ENCODE measurements around the gene GPR39. TPM values are rescaled to one million over a fixed set of nuclear protein-coding genes. Genes with fewer than 3 reads are reported as not detected.

Gene GPR39
- total RNA-seq, 2 experiments from 2014 or later = not detected

- ATAC-seq (no peak), DNase-seq (no peak)
- H3K4me1 Mint-ChIP-seq = no peaks in the 10 kb centered on the region
- H3K27me3 Mint-ChIP-seq = peaks cover 4% of the 10 kb centered on the region
- ChIA-PET POLR2A (no interaction called here), CTCF (no interaction called here)
- H3K36me3 Mint-ChIP-seq (ENCODE audit: low read depth) = no peaks in the 10 kb centered on the region
- H3K27ac Mint-ChIP-seq = no peak overlapping the region
- intact Hi-C loops (cut with DNase I, micrococcal nuclease) = no loop called here
- peaks cover 11% of the 10 kb centered on the region for H3K9me3 Mint-ChIP-seq (ENCODE audit: low read depth)
- H3K4me3 Mint-ChIP-seq = no peak overlapping the region
Measured at GRCh38 chr2:132429941-132430573, 13.5 kb downstream of the GPR39 start.

- no peak for DNase-seq
- peaks cover 4% of the 10 kb centered on the region for H3K27me3 Mint-ChIP-seq
- peaks cover 11% of the 10 kb centered on the region for H3K9me3 Mint-ChIP-seq (ENCODE audit: low read depth)
- ChIA-PET CTCF (no interaction called here), POLR2A (no interaction called here)
- no peak for ATAC-seq
- no peak overlapping the region for H3K4me3 Mint-ChIP-seq
- no peaks in the 10 kb centered on the region for H3K4me1 Mint-ChIP-seq
- H3K27ac Mint-ChIP-seq = no peak overlapping the region
- intact Hi-C loops (cut with DNase I, micrococcal nuclease) = no loop called here
- no peaks in the 10 kb centered on the region for H3K36me3 Mint-ChIP-seq (ENCODE audit: low read depth)
Measured at GRCh38 chr2:132430895-132431294, 14.3 kb downstream of the GPR39 start.

GRCh38 chr2:132437852-132438669 is 21.5 kb downstream of the GPR39 start:
- no peaks in the 10 kb centered on the region for H3K27me3 Mint-ChIP-seq
- peaks cover 2% of the 10 kb centered on the region for H3K4me1 Mint-ChIP-seq
- intact Hi-C loops (cut with DNase I, micrococcal nuclease) = no loop called here
- ATAC-seq (no peak), DNase-seq (no peak)
- ChIA-PET CTCF (no interaction called here), POLR2A (no interaction called here)
- H3K27ac Mint-ChIP-seq = no peak overlapping the region
- H3K36me3 Mint-ChIP-seq (ENCODE audit: low read depth) = no peaks in the 10 kb centered on the region
- no peak overlapping the region for H3K4me3 Mint-ChIP-seq
- peaks cover 2% of the 10 kb centered on the region for H3K9me3 Mint-ChIP-seq (ENCODE audit: low read depth)

GRCh38 chr2:132438691-132439090 is 22.1 kb downstream of the GPR39 start:
- DNase-seq = peak; percentile 17
- Mint-ChIP-seq H3K9me3 (ENCODE audit: low read depth) (no peaks in the 10 kb centered on the region), H3K4me3 (no peak overlapping the region), H3K36me3 (ENCODE audit: low read depth) (no peaks in the 10 kb centered on the region), H3K27ac (no peak overlapping the region), H3K4me1 (peaks cover 2% of the 10 kb centered on the region), H3K27me3 (no peaks in the 10 kb centered on the region)
- ATAC-seq = peak; percentile 49
- ChIA-PET CTCF (no interaction called here), POLR2A (no interaction called here)
- intact Hi-C loops (cut with DNase I, micrococcal nuclease) = no loop called here

GRCh38 chr2:132439703-132440398 is 23.2 kb downstream of the GPR39 start:
- no peaks in the 10 kb centered on the region for H3K36me3 Mint-ChIP-seq (ENCODE audit: low read depth)
- no peaks in the 10 kb centered on the region for H3K27me3 Mint-ChIP-seq
- H3K27ac Mint-ChIP-seq = no peak overlapping the region
- H3K4me3 Mint-ChIP-seq = no peak overlapping the region
- CTCF ChIA-PET = no interaction called here
- peaks cover 2% of the 10 kb centered on the region for H3K4me1 Mint-ChIP-seq
- ATAC-seq (no peak), DNase-seq (no peak)
- POLR2A ChIA-PET = no interaction called here
- intact Hi-C loops (cut with DNase I, micrococcal nuclease) = no loop called here
- no peaks in the 10 kb centered on the region for H3K9me3 Mint-ChIP-seq (ENCODE audit: low read depth)

GRCh38 chr2:132441051-132441450 is 24.4 kb downstream of the GPR39 start:
- Mint-ChIP-seq H3K27me3 (no peaks in the 10 kb centered on the region), H3K9me3 (ENCODE audit: low read depth) (no peaks in the 10 kb centered on the region), H3K4me3 (no peak overlapping the region), H3K27ac (no peak overlapping the region), H3K36me3 (ENCODE audit: low read depth) (no peaks in the 10 kb centered on the region), H3K4me1 (peaks cover 2% of the 10 kb centered on the region)
- POLR2A ChIA-PET = no interaction called here
- no peak for DNase-seq
- no peak for ATAC-seq
- CTCF ChIA-PET = no interaction called here
- intact Hi-C loops (cut with DNase I, micrococcal nuclease) = no loop called here

GRCh38 chr2:132442278-132442677 is 25.7 kb downstream of the GPR39 start:
- ChIA-PET POLR2A (no interaction called here), CTCF (no interaction called here)
- Mint-ChIP-seq H3K27ac (no peak overlapping the region), H3K4me1 (peaks cover 2% of the 10 kb centered on the region), H3K27me3 (no peaks in the 10 kb centered on the region), H3K36me3 (ENCODE audit: low read depth) (no peaks in the 10 kb centered on the region), H3K9me3 (ENCODE audit: low read depth) (no peaks in the 10 kb centered on the region), H3K4me3 (no peak overlapping the region)
- intact Hi-C loops (cut with DNase I, micrococcal nuclease) = no loop called here
- DNase-seq (no peak), ATAC-seq (no peak)

GRCh38 chr2:132443106-132443505 is 26.5 kb downstream of the GPR39 start:
- no peak overlapping the region for H3K27ac Mint-ChIP-seq
- no peak overlapping the region for H3K4me3 Mint-ChIP-seq
- H3K36me3 Mint-ChIP-seq (ENCODE audit: low read depth) = no peaks in the 10 kb centered on the region
- ATAC-seq (no peak), DNase-seq (no peak)
- intact Hi-C loops (cut with DNase I, micrococcal nuclease) = no loop called here
- CTCF ChIA-PET = no interaction called here
- POLR2A ChIA-PET = no interaction called here
- peaks cover 2% of the 10 kb centered on the region for H3K4me1 Mint-ChIP-seq
- no peaks in the 10 kb centered on the region for H3K9me3 Mint-ChIP-seq (ENCODE audit: low read depth)
- H3K27me3 Mint-ChIP-seq = no peaks in the 10 kb centered on the region

GRCh38 chr2:132446444-132446843 is 29.8 kb downstream of the GPR39 start:
- ATAC-seq (no peak), DNase-seq (no peak)
- Mint-ChIP-seq H3K27ac (no peak overlapping the region), H3K4me3 (no peak overlapping the region), H3K36me3 (ENCODE audit: low read depth) (no peaks in the 10 kb centered on the region), H3K4me1 (no peaks in the 10 kb centered on the region), H3K9me3 (ENCODE audit: low read depth) (no peaks in the 10 kb centered on the region), H3K27me3 (no peaks in the 10 kb centered on the region)
- POLR2A ChIA-PET = no interaction called here
- CTCF ChIA-PET = no interaction called here
- intact Hi-C loops (cut with DNase I, micrococcal nuclease) = no loop called here

GRCh38 chr2:132448331-132448730 is 31.7 kb downstream of the GPR39 start:
- no peak for ATAC-seq
- Mint-ChIP-seq H3K4me1 (no peaks in the 10 kb centered on the region), H3K4me3 (no peak overlapping the region), H3K27me3 (no peaks in the 10 kb centered on the region), H3K36me3 (ENCODE audit: low read depth) (no peaks in the 10 kb centered on the region), H3K9me3 (ENCODE audit: low read depth) (peaks cover 5% of the 10 kb centered on the region), H3K27ac (no peak overlapping the region)
- POLR2A ChIA-PET = no interaction called here
- CTCF ChIA-PET = no interaction called here
- no peak for DNase-seq
- intact Hi-C loops (cut with DNase I, micrococcal nuclease) = no loop called here

- Mint-ChIP-seq H3K36me3 (ENCODE audit: low read depth) (no peaks in the 10 kb centered on the region), H3K4me3 (no peak overlapping the region), H3K4me1 (no peaks in the 10 kb centered on the region), H3K27ac (no peak overlapping the region), H3K9me3 (ENCODE audit: low read depth) (peaks cover 5% of the 10 kb centered on the region), H3K27me3 (no peaks in the 10 kb centered on the region)
- DNase-seq = peak; percentile 4
- ChIA-PET CTCF (no interaction called here), POLR2A (no interaction called here)
- ATAC-seq = no peak
- intact Hi-C loops (cut with DNase I, micrococcal nuclease) = no loop called here
Measured at GRCh38 chr2:132448771-132449170, 32.2 kb downstream of the GPR39 start.

- H3K4me3 Mint-ChIP-seq = no peak overlapping the region
- no peaks in the 10 kb centered on the region for H3K27me3 Mint-ChIP-seq
- H3K36me3 Mint-ChIP-seq (ENCODE audit: low read depth) = no peaks in the 10 kb centered on the region
- ATAC-seq = no peak
- peaks cover 5% of the 10 kb centered on the region for H3K9me3 Mint-ChIP-seq (ENCODE audit: low read depth)
- POLR2A ChIA-PET = no interaction called here
- intact Hi-C loops (cut with DNase I, micrococcal nuclease) = no loop called here
- CTCF ChIA-PET = no interaction called here
- no peak for DNase-seq
- H3K4me1 Mint-ChIP-seq = no peaks in the 10 kb centered on the region
- H3K27ac Mint-ChIP-seq = no peak overlapping the region
Measured at GRCh38 chr2:132449868-132450267, 33.3 kb downstream of the GPR39 start.

Measured in activated CD4-positive, alpha-beta T cell treated with anti-CD3 and anti-CD28 coated beads for 36 hours (primary cell).